Heart left ventricle (tissue), 13 donors: Measurements from ENCODE around the gene KIR3DL3.

ENCODE experiments used
- POLR2A ChIP-seq, 2 donors: fragments of 450-650 bp; IDR thresholded peaks; one replicate each; pipeline ENCODE4 v1.6.1; 2017; ENCODE audit warnings: antibody characterized with exemption in 2 of 2, mild to moderate bottlenecking in 2 of 2, moderate library complexity in 2 of 2
- TF ChIP-seq, protein P1 (sequence below), 12 donors: fragments of 200-600 bp; sonication (generic) in 4 of 12; IDR thresholded peaks; one replicate each; pipeline versions ENCODE4 v1.5.0 to v1.8.0; 2018 to 2022; ENCODE audit warnings: antibody characterized with exemption in 12 of 12, mild to moderate bottlenecking in 5 of 12
- donor health status: ischemic (EF 13 %, LVEDD 7.1; RV severe dilation, severe dysfunction).
- donor health status: DM: no; HTN: yes; CAD: no.
- donor health status: DM: no; HTN: no; CAD: no.
- donor health status: ischemic (EF 25% LVEDD 6.9; RV normal size, moderate dysfunction).
- donor health status: ischemic (EF 25% LVEDD 5.7; RV mildly dilated, moderate dysfunction).
- donor health status: ischemic (EF 35%, LVEDD 5.7; RV mildly dilated, moderate dysfunction).
- donor health status: nonischemic (EF 11% LVEDD 7.7; RV severe dilation, severe dysfunction).
- donor health status: DM: yes; HTN: yes; CAD: no.
- donor health status: PGD.
- donor health status: ischemic (EF 29% LVEDD 5.4; RV normal size, mild dysfunction).
- donor health status: nonischemic (EF 23%, LVEDD 6.1; RV moderate dilation, normal function).

DNA sequence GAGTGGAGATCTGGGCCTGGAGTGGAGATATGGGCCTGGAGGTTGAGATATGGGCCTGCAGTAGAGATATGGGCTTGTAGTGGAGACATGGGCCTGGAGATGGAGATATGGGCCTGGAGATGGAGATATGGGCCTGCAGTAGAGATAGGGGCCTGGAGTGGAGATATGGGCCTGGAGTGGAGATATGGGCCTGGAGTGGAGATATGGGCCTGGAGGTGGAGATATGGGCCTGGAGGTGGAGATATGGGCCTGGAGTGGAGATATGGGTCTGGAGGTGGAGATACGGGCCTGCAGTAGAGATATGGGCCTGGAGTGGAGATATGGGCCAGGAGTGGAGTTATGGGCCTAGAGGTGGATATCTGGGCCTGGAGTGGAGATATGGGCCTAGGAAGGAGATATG lies 14.5 kb downstream of the KIR3DL3 start:
- no peak for TF ChIP-seq POLR2A (IDR thresholded peaks at IDR 0.05)
- TF ChIP-seq, protein P1, sequence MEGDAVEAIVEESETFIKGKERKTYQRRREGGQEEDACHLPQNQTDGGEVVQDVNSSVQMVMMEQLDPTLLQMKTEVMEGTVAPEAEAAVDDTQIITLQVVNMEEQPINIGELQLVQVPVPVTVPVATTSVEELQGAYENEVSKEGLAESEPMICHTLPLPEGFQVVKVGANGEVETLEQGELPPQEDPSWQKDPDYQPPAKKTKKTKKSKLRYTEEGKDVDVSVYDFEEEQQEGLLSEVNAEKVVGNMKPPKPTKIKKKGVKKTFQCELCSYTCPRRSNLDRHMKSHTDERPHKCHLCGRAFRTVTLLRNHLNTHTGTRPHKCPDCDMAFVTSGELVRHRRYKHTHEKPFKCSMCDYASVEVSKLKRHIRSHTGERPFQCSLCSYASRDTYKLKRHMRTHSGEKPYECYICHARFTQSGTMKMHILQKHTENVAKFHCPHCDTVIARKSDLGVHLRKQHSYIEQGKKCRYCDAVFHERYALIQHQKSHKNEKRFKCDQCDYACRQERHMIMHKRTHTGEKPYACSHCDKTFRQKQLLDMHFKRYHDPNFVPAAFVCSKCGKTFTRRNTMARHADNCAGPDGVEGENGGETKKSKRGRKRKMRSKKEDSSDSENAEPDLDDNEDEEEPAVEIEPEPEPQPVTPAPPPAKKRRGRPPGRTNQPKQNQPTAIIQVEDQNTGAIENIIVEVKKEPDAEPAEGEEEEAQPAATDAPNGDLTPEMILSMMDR (IDR thresholded peaks at IDR 0.05) = no peak
